ENCODE data around the gene KCNN1.

KCNN1 gene

DNA sequence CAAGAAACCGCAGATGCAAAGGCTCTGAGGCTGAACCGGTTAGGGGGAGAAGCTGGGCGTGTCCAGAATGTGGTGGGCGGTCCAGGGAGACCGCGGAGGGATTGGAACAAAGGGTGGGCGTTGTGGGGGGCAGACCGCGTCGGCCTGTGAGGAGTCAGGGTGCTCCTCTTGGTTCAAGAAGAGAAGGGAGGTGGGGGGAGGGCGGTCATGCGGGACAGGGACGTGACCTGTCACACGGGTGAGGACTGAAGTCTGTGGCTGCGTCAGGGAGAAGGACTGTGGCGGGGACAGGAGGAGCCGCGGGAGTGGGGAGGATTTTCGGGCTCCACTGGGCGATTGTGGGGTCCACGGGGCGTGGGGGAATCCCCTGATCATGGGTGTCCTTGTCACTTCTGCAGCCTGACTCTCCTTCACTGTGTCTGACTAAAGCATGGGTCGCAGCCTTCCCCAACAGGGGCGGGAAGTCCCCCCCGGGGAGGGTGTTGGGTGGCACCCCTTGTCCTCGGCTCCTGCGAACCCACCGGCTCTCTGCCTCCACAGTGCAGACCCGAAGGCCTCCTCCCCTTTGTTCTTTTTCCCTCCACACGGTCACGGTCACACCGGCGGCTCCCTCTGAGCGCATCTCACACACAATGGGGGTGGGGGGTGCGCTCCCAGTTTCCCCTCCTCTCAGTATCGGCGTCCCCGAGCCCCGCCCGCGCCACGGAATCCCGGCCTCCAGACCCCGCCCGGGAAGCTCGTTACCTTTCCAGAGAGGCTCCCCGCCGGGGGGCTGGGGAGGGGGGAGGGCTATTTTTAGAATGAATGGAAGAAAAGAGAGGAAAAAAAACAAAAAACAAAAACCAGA lies 16.4 kb upstream of the KCNN1 start:
- Mint-ChIP-seq H3K4me1 (peaks cover 58% of the 10 kb centered on the region), H3K36me3 (ENCODE audit: low read depth) (no peaks in the 10 kb centered on the region), H3K27ac (peak overlapping the region; percentile 12), H3K9me3 (no peaks in the 10 kb centered on the region), H3K4me3 (peak overlapping the region; percentile 85), H3K27me3 (ENCODE audit: low read depth, poor library complexity) (peaks cover 54% of the 10 kb centered on the region)
- DNase-seq, result peak; percentile 72
- TF ChIP-seq, protein P1, sequence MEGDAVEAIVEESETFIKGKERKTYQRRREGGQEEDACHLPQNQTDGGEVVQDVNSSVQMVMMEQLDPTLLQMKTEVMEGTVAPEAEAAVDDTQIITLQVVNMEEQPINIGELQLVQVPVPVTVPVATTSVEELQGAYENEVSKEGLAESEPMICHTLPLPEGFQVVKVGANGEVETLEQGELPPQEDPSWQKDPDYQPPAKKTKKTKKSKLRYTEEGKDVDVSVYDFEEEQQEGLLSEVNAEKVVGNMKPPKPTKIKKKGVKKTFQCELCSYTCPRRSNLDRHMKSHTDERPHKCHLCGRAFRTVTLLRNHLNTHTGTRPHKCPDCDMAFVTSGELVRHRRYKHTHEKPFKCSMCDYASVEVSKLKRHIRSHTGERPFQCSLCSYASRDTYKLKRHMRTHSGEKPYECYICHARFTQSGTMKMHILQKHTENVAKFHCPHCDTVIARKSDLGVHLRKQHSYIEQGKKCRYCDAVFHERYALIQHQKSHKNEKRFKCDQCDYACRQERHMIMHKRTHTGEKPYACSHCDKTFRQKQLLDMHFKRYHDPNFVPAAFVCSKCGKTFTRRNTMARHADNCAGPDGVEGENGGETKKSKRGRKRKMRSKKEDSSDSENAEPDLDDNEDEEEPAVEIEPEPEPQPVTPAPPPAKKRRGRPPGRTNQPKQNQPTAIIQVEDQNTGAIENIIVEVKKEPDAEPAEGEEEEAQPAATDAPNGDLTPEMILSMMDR (IDR thresholded peaks at IDR 0.05), result no peak

DNA sequence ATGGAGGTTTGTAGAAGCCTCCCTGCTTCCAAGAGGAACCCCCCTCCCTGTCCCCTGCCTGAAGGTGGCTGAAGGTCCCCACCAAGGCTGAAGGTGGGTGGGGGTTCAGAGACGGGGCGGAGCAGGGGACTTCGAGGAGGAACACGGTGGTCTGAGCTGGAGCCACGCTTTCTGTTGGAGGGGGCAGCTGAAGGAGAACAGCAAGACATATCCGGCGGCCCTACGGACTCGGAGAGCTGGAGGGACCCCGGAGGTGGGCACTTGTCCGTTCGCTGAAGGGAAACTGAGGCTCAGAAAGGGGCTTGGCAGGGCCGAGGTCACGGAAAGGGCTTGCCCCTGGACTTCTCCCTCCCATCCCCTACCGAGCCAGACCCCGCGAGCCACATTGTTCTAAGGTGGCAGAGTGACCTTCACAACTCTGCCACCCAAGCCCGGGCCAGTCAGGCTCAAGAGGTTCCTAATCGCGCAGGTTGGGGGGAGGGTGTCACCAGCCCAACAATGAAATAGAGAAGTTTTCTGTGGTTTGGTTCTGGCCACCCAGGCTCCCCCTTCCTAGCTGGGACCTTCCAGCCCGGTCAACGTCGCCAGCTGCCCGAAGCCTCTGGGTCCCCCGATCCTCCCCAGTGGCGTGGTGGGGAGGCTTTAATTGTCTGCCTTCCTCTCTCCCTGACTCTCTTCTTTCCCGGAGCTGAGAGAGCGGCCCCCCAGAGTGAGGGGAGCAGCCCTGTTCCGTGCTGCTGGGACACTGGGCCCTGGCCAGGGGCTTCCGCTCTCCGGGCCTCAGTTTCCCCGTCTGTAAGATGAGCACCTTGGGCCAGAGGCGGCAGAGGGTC lies 15.5 kb upstream of the KCNN1 start:
- Mint-ChIP-seq H3K36me3 (ENCODE audit: low read depth) (no peaks in the 10 kb centered on the region), H3K4me1 (peaks cover 50% of the 10 kb centered on the region), H3K27me3 (ENCODE audit: low read depth, poor library complexity) (peaks cover 58% of the 10 kb centered on the region), H3K9me3 (no peaks in the 10 kb centered on the region), H3K27ac (no peak overlapping the region), H3K4me3 (peak overlapping the region; percentile 85)
- DNase-seq, result peak; percentile 43
- TF ChIP-seq, protein P1 (IDR thresholded peaks at IDR 0.05), result no peak

DNA sequence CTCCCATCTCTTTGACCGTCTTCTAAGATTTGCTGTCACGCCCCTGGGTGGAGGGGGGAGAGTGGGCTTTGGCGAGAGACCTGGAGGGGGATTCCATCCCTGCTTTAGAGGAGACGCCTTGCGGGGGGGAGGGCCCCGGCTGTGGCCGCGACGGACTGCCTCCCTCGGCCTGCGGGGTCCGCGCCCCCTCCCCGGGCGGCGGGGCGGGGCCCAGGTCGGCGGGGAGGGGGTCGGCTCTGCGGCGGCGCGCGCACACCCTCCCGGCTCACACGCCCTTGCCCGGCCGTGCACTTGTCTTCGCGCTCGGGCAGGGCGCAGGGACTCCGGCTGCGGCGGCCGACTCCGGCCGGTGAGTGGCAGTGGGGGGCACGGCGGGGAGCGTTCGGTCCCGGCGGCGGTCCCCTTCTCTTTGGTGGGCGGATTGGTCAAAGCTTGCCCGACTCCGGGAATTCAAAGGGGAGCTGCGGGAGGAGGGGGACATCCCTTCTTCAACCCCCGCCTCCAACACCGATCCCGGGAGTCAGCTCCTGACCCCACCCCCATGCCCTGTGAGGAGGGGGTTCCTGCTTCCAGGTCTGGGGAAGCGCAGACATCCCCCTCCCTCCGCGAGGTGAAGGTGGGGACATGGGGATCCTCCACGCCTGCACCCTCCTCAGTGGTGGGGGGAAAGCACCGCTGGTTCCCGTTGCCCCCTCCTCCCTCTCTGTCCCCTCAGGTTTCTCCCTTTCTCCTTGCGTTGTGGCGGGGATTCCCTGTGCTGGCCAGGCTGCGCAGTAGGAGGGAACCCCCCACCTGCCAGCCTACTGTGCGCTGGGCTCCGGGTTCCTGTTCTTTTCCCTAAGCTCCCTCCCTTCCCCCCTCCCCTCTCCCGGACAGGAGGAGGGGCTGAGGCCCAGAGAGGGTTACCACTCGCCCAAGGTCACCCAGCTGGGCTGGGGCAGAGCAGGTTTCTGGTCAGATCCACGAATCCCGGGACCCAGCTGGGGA lies 14.6 kb upstream of the KCNN1 start:
- Mint-ChIP-seq H3K36me3 (ENCODE audit: low read depth) (peaks cover 2% of the 10 kb centered on the region), H3K4me3 (peak overlapping the region; percentile 85), H3K9me3 (no peaks in the 10 kb centered on the region), H3K4me1 (peaks cover 48% of the 10 kb centered on the region), H3K27me3 (ENCODE audit: low read depth, poor library complexity) (peaks cover 66% of the 10 kb centered on the region), H3K27ac (no peak overlapping the region)
- peak; percentile 66 for DNase-seq
- TF ChIP-seq, protein P1 (IDR thresholded peaks at IDR 0.05), result no peak

DNA sequence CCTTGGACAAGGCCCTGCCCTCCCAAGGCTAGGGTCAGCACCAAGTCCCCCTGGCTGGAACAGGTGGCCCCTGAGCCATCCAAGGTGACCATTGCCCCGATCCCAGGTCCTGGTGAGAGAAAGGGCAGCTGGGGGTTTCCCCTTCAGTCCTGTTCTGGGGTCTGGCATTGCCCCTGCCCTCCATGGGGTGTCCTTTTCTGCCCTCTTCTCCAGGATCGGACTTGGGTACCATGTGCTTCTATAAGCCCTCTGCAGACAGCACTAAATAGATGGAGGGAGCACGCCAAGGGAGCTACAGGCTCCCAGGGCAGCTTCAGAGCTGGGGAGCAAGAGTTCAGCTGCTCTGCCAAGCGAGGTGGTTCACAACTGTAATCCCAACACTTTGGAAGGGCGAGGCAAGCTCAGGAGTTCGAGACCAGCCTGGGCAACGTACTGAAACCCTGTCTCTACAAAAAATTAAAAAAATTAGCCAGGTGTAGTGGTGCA lies 13.5 kb upstream of the KCNN1 start:
- Mint-ChIP-seq H3K36me3 (ENCODE audit: low read depth) (peaks cover 8% of the 10 kb centered on the region), H3K27ac (no peak overlapping the region), H3K4me3 (peak overlapping the region; percentile 81), H3K27me3 (ENCODE audit: low read depth, poor library complexity) (peaks cover 71% of the 10 kb centered on the region), H3K9me3 (no peaks in the 10 kb centered on the region), H3K4me1 (peaks cover 45% of the 10 kb centered on the region)
- TF ChIP-seq, protein P1 (IDR thresholded peaks at IDR 0.05), result no peak
- DNase-seq, result no peak

DNA sequence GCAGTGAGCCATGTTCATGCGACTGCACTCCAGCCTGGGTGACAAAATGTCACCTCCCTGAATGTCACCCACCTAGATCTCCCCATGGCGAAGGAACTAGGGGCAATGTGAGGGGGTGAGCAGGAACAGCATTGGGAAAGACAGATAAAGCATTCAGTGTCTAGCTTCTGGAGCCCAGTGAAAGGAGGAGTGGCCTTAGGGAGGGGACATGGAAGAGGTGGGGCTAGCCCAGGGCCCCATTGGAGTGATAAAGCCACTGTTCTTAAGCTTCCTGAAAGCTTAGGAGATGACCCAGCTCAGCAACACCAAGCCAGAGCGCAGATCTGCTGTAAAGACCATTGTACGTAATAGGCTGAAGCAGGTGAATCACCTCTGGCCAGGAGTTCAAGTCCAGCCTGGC lies 13.0 kb upstream of the KCNN1 start:
- Mint-ChIP-seq H3K36me3 (ENCODE audit: low read depth) (peaks cover 8% of the 10 kb centered on the region), H3K4me3 (peak overlapping the region; percentile 81), H3K9me3 (no peaks in the 10 kb centered on the region), H3K27me3 (ENCODE audit: low read depth, poor library complexity) (peaks cover 67% of the 10 kb centered on the region), H3K4me1 (peaks cover 45% of the 10 kb centered on the region), H3K27ac (no peak overlapping the region)
- TF ChIP-seq, protein P1 (IDR thresholded peaks at IDR 0.05), result no peak
- no peak for DNase-seq

All from nephron progenitor cell (in vitro differentiated cells).